ENCODE results near the gene TIMP3.

The TIMP3 gene

GRCh38 chr22:32826537-32826936 lies 25.0 kb downstream of the TIMP3 start:
- no peak for DNase-seq
- Histone ChIP-seq H3K27ac (no peak overlapping the region), H3K36me3 (replicated peaks) (peaks cover 58% of the 10 kb centered on the region), H3K27me3 (replicated peaks) (no peaks in the 10 kb centered on the region), H3K4me3 (ENCODE audit: low read depth, low read length) (no peak overlapping the region)
- TF ChIP-seq CTCF (IDR thresholded peaks at IDR 0.05; ENCODE audit: low read depth, low read length, missing control alignments) = no peak
- in situ Hi-C loops (cut with HindIII; ENCODE audit: low pct_ligation_motif_present, low sequenced_read_pairs) = no loop called here

GRCh38 chr22:32827049-32827602 lies 25.6 kb downstream of the TIMP3 start:
- H3K27ac ChIP-seq = no peak overlapping the region
- in situ Hi-C loops (cut with HindIII; ENCODE audit: low pct_ligation_motif_present, low sequenced_read_pairs) = no loop called here
- no peak for TF ChIP-seq CTCF (IDR thresholded peaks at IDR 0.05; ENCODE audit: low read depth, low read length, missing control alignments)
- H3K4me3 ChIP-seq (ENCODE audit: low read depth, low read length) = no peak overlapping the region
- H3K36me3 ChIP-seq (replicated peaks) = peaks cover 62% of the 10 kb centered on the region
- no peak for DNase-seq
- H3K27me3 ChIP-seq (replicated peaks) = no peaks in the 10 kb centered on the region

- in situ Hi-C loops (cut with HindIII; ENCODE audit: low pct_ligation_motif_present, low sequenced_read_pairs) = no loop called here
- H3K27ac ChIP-seq = no peak overlapping the region
- no peak overlapping the region for H3K4me3 ChIP-seq (ENCODE audit: low read depth, low read length)
- DNase-seq = no peak
- peak; percentile 59 for TF ChIP-seq CTCF (IDR thresholded peaks at IDR 0.05; ENCODE audit: low read depth, low read length, missing control alignments)
- H3K36me3 ChIP-seq (replicated peaks) = peaks cover 62% of the 10 kb centered on the region
- no peaks in the 10 kb centered on the region for H3K27me3 ChIP-seq (replicated peaks)
Measured at GRCh38 chr22:32828150-32828549, 26.6 kb downstream of the TIMP3 start.

- H3K27me3 ChIP-seq (replicated peaks) = no peaks in the 10 kb centered on the region
- no peak for TF ChIP-seq CTCF (IDR thresholded peaks at IDR 0.05; ENCODE audit: low read depth, low read length, missing control alignments)
- no peak overlapping the region for H3K27ac ChIP-seq
- peaks cover 64% of the 10 kb centered on the region for H3K36me3 ChIP-seq (replicated peaks)
- H3K4me3 ChIP-seq (ENCODE audit: low read depth, low read length) = no peak overlapping the region
- in situ Hi-C loops (cut with HindIII; ENCODE audit: low pct_ligation_motif_present, low sequenced_read_pairs) = no loop called here
- no peak for DNase-seq
Measured at GRCh38 chr22:32828561-32828960, 27.1 kb downstream of the TIMP3 start.

GRCh38 chr22:32829451-32829851 lies 27.9 kb downstream of the TIMP3 start:
- Histone ChIP-seq H3K27ac (no peak overlapping the region), H3K27me3 (replicated peaks) (no peaks in the 10 kb centered on the region), H3K4me3 (ENCODE audit: low read depth, low read length) (no peak overlapping the region), H3K36me3 (replicated peaks) (peaks cover 71% of the 10 kb centered on the region)
- no peak for TF ChIP-seq CTCF (IDR thresholded peaks at IDR 0.05; ENCODE audit: low read depth, low read length, missing control alignments)
- no peak for DNase-seq
- in situ Hi-C loops (cut with HindIII; ENCODE audit: low pct_ligation_motif_present, low sequenced_read_pairs) = no loop called here

- in situ Hi-C loops (cut with HindIII; ENCODE audit: low pct_ligation_motif_present, low sequenced_read_pairs) = no loop called here
- DNase-seq = peak; percentile 42
- TF ChIP-seq CTCF (IDR thresholded peaks at IDR 0.05; ENCODE audit: low read depth, low read length, missing control alignments) = no peak
- H3K27me3 ChIP-seq (replicated peaks) = no peaks in the 10 kb centered on the region
- no peak overlapping the region for H3K4me3 ChIP-seq (ENCODE audit: low read depth, low read length)
- H3K27ac ChIP-seq = peak overlapping the region; percentile 6
- H3K36me3 ChIP-seq (replicated peaks) = peaks cover 78% of the 10 kb centered on the region
Measured at GRCh38 chr22:32830473-32830872, 29.0 kb downstream of the TIMP3 start.
